Measurements from ENCODE around the gene ZNF273.

ZNF273 gene

DNA sequence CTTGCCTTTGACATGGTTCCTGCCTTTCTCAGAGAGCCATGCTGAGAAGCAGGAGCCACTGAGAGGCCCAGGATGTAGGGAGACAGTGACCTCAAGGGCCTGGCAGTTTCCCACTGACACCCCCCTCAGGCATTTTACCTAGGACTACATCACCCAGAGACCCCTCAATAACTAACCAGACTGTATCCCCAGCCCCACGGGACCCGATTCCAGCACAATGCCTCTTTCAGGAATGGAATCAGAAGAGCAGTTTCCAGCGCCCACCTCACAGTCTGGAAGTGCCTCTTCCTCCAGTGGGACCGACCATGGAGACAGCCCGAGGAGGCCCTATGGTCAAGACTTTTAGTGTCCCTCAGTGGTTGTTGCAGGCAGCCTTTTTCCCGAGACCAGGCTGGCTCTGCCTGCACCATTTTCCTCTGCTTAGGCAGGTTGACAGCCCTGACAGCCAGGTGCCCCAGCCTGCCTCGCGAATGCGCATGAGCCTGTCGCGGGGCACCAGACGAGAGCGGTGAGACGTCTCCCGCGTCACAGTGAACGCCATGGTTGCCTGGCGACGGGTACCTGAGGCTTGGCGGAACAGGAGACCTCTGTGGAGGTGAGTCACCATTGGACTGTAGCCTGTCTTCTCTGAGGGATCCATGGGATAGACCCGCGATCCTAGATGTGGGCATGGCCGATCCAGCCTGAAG is 28.4 kb upstream of the ZNF273 start:
- no peaks in the 10 kb centered on the region for H3K36me3 ChIP-seq
- no peaks in the 10 kb centered on the region for H3K4me1 ChIP-seq (ENCODE audit: control insufficient read depth in 1 of 2, insufficient read depth in 1 of 2, low read depth in 1 of 2, low read length in 1 of 2)
- no peak overlapping the region for H3K4me3 ChIP-seq (ENCODE audit: low read depth in 1 of 2, low read length in 1 of 2)
- no peak overlapping the region for H3K27ac ChIP-seq
- TF ChIP-seq, protein P1, sequence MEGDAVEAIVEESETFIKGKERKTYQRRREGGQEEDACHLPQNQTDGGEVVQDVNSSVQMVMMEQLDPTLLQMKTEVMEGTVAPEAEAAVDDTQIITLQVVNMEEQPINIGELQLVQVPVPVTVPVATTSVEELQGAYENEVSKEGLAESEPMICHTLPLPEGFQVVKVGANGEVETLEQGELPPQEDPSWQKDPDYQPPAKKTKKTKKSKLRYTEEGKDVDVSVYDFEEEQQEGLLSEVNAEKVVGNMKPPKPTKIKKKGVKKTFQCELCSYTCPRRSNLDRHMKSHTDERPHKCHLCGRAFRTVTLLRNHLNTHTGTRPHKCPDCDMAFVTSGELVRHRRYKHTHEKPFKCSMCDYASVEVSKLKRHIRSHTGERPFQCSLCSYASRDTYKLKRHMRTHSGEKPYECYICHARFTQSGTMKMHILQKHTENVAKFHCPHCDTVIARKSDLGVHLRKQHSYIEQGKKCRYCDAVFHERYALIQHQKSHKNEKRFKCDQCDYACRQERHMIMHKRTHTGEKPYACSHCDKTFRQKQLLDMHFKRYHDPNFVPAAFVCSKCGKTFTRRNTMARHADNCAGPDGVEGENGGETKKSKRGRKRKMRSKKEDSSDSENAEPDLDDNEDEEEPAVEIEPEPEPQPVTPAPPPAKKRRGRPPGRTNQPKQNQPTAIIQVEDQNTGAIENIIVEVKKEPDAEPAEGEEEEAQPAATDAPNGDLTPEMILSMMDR (IDR thresholded peaks at IDR 0.05), result no peak
- peaks cover 17% of the 10 kb centered on the region for H3K27me3 ChIP-seq
- peaks cover 15% of the 10 kb centered on the region for H3K9me3 ChIP-seq

DNA sequence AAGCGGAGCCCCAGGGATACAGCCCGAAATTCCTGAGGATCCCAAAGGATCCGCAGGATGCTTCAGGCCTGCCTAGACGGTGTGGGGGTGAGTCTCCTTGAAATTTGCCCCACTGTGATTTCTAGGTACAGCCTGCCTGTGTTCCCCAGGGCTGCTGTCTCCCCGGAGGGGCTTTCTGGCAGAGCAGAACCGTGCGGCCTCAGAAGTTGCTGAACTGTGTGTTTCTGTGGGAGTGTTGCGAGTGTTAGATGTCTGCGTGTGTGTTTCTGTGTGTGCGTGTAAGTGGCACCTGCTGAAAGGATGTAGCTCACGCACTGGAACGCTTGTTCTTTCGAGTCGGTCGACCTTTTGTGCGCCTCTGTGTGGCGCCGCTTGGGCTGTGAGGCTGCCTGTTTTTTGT is 27.8 kb upstream of the ZNF273 start:
- Histone ChIP-seq H3K4me1 (ENCODE audit: control insufficient read depth in 1 of 2, insufficient read depth in 1 of 2, low read depth in 1 of 2, low read length in 1 of 2) (no peaks in the 10 kb centered on the region), H3K27me3 (peaks cover 17% of the 10 kb centered on the region), H3K9me3 (peaks cover 10% of the 10 kb centered on the region), H3K27ac (no peak overlapping the region), H3K4me3 (ENCODE audit: low read depth in 1 of 2, low read length in 1 of 2) (no peak overlapping the region), H3K36me3 (no peaks in the 10 kb centered on the region)
- TF ChIP-seq, protein P1 (IDR thresholded peaks at IDR 0.05), result no peak

DNA sequence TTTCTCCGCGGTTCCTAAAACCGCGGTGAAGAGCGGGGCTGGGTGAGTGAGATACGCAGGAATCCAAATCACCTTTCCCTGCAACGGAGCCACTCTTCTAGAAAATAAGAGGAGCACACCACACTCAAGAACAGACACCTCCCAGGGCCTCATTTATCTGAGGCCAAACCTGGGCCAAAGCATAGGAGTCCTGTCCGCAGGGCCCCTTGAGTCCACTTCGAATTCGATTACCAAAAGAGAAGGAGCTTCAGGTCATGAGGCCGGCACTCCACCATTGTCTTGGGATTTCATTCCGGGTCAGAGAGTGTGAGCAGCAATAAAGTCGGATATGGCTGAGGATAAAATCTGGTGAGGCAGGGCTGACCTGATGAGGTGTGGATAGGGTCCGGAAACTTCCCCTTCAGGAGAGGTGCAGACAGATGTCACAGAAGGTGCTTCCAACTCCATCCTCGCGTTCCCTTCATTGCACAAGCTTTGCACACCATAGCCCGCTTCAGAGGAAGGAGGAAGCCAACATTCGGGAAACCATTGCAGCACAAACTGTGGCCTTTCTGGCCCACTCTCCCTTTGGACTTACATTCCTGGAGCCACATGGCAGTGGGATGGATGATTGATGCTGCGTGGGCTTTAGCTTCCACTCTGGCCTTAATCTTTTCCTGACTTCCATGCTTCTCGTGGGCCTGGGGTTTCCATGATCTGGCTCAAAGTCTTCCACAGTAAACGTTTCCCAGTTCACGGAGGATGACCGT is 27.2 kb upstream of the ZNF273 start:
- Histone ChIP-seq H3K36me3 (no peaks in the 10 kb centered on the region), H3K27ac (no peak overlapping the region), H3K27me3 (peaks cover 17% of the 10 kb centered on the region), H3K4me1 (ENCODE audit: control insufficient read depth in 1 of 2, insufficient read depth in 1 of 2, low read depth in 1 of 2, low read length in 1 of 2) (no peaks in the 10 kb centered on the region), H3K4me3 (ENCODE audit: low read depth in 1 of 2, low read length in 1 of 2) (no peak overlapping the region), H3K9me3 (peaks cover 9% of the 10 kb centered on the region)
- TF ChIP-seq, protein P1 (IDR thresholded peaks at IDR 0.05), result no peak

DNA sequence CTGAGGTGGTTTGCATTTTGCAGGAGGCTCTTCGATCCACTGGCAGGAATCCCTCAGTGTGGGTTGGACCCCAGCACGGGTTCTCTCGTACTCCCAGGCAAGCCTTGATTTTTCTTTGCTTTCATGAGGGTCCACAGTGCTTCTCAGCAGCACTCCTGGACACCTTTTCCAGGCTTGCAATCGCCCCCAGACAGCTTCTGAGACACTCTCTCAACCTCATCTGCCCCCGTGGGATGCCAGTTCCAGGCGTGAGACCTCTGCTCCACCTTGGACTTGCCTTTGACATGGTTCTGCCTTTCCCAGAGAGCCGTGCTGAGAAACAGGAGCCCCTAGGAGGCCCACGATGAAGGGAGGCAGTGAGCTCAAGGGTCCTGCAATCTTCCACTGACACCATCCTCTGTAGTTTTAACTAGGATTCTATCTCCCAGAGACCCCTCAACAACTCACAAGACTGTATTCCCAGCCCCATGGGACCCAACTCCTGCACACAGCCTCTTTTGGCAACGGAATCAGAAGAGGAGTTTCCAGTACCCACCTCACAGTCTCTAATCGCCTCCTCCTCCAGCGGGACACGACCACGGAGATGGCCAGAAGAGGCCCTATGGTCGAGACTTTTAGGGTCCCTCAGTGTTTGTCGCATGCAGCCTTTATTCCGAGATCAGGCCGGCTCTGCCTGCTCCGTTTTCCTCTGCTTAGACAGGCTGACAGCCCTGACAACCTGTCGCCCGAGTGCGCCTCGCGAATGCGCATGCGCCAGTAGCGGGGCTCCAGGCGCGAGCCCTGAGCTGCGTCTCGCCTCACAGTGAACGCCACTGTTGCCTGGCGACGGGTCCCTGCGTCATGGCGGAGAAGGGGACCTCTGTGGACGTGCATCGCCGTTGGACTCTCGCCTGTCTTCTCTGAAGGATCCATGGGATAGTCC is 26.0 kb upstream of the ZNF273 start:
- Histone ChIP-seq H3K27ac (no peak overlapping the region), H3K9me3 (peaks cover 21% of the 10 kb centered on the region), H3K4me3 (ENCODE audit: low read depth in 1 of 2, low read length in 1 of 2) (no peak overlapping the region), H3K4me1 (ENCODE audit: control insufficient read depth in 1 of 2, insufficient read depth in 1 of 2, low read depth in 1 of 2, low read length in 1 of 2) (no peaks in the 10 kb centered on the region), H3K36me3 (no peaks in the 10 kb centered on the region), H3K27me3 (peaks cover 30% of the 10 kb centered on the region)
- TF ChIP-seq, protein P1 (IDR thresholded peaks at IDR 0.05), result no peak

DNA sequence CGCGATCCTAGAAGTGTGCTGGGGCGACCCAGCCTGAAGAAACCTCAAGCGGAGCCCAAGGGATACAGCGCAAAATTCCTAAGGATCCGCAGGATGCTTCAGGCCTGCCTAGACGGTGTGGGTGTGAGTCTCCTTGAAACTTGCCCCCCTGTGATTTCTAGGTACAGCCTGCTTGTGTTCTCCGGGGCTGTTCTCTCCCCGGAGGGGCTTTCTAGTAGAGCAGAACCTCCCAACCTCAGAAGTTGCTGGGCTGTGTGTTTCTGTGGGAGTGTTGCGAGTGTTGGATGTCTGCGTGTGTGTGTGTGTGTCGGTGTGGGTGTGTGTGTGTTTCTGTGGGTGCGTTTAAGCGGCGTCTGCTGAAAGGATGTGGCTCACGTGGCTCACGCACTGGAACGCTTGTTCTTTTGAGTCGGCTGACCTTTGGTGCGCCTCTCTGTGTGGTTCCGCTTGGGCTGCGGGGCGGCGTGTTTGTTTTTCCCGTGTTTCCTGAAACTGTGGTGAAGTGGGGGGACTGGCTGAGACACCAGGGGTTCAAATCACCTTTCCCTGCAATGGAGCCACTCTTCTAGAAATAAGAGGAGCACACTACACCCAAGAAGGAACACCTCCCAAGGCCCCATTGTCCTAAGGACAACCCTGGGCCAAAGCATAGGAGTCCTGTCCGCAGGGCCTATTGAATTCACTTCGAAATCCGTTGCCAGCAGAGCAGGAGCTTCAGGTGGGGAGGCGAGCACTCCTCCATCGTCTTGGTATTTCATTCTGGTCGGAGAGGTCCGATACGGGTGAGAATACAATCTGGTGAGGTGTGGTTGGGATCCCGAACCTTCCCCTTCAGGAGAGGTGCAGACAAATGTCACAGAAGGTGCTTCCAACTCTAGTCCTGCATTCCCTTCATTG is 25.1 kb upstream of the ZNF273 start:
- Histone ChIP-seq H3K36me3 (no peaks in the 10 kb centered on the region), H3K9me3 (peaks cover 17% of the 10 kb centered on the region), H3K4me3 (ENCODE audit: low read depth in 1 of 2, low read length in 1 of 2) (no peak overlapping the region), H3K27me3 (peaks cover 39% of the 10 kb centered on the region), H3K27ac (no peak overlapping the region), H3K4me1 (ENCODE audit: control insufficient read depth in 1 of 2, insufficient read depth in 1 of 2, low read depth in 1 of 2, low read length in 1 of 2) (no peaks in the 10 kb centered on the region)
- TF ChIP-seq, protein P1 (IDR thresholded peaks at IDR 0.05), result no peak
